ENCODE measurements around the gene SEPTIN12.

- no peak for TF ChIP-seq POLR2A (IDR thresholded peaks at IDR 0.05)
- TF ChIP-seq, protein P1, sequence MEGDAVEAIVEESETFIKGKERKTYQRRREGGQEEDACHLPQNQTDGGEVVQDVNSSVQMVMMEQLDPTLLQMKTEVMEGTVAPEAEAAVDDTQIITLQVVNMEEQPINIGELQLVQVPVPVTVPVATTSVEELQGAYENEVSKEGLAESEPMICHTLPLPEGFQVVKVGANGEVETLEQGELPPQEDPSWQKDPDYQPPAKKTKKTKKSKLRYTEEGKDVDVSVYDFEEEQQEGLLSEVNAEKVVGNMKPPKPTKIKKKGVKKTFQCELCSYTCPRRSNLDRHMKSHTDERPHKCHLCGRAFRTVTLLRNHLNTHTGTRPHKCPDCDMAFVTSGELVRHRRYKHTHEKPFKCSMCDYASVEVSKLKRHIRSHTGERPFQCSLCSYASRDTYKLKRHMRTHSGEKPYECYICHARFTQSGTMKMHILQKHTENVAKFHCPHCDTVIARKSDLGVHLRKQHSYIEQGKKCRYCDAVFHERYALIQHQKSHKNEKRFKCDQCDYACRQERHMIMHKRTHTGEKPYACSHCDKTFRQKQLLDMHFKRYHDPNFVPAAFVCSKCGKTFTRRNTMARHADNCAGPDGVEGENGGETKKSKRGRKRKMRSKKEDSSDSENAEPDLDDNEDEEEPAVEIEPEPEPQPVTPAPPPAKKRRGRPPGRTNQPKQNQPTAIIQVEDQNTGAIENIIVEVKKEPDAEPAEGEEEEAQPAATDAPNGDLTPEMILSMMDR (IDR thresholded peaks at IDR 0.05), result no peak
Measured at GRCh38 chr16:4752351-4753100, 35.6 kb downstream of the SEPTIN12 start.

Measured in ovary (tissue), 3 donors.